ENCODE measurements around the gene ADAMTSL3. TPM values are rescaled to one million over a fixed set of nuclear protein-coding genes. Genes with fewer than 3 reads are reported as not detected.
"Not testable (repeated sequence)": the region's sequence is repeated elsewhere in the genome, so short reads cannot be mapped to it uniquely, and the experiment has no call there.

The ADAMTSL3 gene
- total RNA-seq, 2 experiments from 2014 or later = not detected

- ATAC-seq (ENCODE audit: low read depth) (no peak), DNase-seq (no peak)
- Mint-ChIP-seq H3K27ac (no peak overlapping the region), H3K9me3 (no peaks in the 10 kb centered on the region), H3K36me3 (no peaks in the 10 kb centered on the region), H3K4me3 (no peak overlapping the region), H3K27me3 (peaks cover 63% of the 10 kb centered on the region), H3K4me1 (peaks cover 13% of the 10 kb centered on the region)
- POLR2A ChIA-PET = no interaction called here
These were observed 428.8 kb downstream of the ADAMTSL3 start for GRCh38 chr15:84082739-84083138.

- ATAC-seq (ENCODE audit: low read depth); H3K4me1 Mint-ChIP-seq; H3K36me3 Mint-ChIP-seq; H3K27ac Mint-ChIP-seq; POLR2A ChIA-PET; DNase-seq; H3K4me3 Mint-ChIP-seq; H3K9me3 Mint-ChIP-seq: not testable (repeated sequence)
- peaks cover 32% of the 10 kb centered on the region for H3K27me3 Mint-ChIP-seq
These were observed 432.1 kb downstream of the ADAMTSL3 start for GRCh38 chr15:84086071-84086470.

Other genes starting within 250 kb of the ADAMTSL3 start
- gene SH3GL3, start 206.8 kb upstream of the ADAMTSL3 start, total RNA-seq = not detected